HG03442 (cell line): Measurements from ENCODE around the gene PDK2.
"Not testable (repeated sequence)": the region's sequence is repeated elsewhere in the genome, so short reads cannot be mapped to it uniquely, and the experiment has no call there.

Source experiments
- ATAC-seq: cut with Tn5 transposase; IDR thresholded peaks from one replicate; pipeline ENCODE4 v1.9.1; 2021; ENCODE audit warnings: mild to moderate bottlenecking, moderate library complexity; ENCODE audit not compliant: unreplicated experiment

PDK2 gene

DNA sequence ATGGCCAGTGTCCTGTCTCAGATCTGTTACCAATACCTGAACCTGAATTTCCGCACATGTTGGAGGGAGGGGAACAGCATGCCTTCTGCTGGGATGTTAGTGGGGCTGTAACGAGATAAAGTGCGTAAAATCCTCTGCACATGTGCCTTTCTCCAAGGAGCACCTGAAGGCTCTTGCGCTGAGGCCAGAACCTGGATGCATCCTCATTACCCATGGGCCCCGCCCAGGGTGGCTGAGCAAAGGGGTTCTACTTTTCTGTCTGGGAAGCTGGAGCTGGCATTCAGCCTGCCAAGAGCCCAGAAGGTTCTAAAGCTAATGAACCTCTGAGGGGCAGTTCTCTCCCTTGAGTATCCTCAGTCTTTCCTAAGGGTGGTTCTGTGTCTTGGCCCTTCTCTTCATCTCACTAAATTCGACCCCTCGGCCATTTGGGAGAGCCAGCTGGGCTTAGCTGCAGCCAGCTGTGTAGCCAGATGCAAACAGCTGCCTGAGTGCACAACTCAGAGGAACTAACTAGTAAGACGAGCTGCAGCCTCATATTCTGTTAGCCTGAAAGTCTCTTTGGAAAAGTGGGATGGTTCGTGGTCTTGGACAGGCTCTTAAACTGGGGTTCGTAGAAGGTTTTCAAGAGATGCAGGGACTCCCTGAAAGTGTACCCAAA, 36.7 kb upstream of the PDK2 start:
- no peak for ATAC-seq

DNA sequence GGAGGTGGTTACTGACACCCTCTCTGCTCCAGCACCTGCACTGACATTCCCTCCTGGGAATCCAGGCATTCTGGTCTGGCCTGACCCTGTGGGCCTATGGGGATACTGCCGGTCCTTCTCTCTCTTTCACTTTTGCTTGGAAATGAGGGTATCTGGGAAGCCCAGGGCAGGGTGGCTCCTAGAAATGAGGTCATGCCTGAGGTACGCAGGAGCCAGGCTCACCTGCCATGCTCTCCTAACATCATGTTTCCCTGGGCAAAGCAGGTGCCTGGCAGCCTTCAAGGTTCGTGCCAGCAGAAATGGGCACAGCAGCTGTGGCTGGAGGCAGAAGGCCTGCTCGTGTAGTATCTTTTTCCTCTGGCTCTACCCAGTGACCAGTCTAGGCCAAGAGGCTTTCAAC, 35.9 kb upstream of the PDK2 start:
- ATAC-seq = no peak

DNA sequence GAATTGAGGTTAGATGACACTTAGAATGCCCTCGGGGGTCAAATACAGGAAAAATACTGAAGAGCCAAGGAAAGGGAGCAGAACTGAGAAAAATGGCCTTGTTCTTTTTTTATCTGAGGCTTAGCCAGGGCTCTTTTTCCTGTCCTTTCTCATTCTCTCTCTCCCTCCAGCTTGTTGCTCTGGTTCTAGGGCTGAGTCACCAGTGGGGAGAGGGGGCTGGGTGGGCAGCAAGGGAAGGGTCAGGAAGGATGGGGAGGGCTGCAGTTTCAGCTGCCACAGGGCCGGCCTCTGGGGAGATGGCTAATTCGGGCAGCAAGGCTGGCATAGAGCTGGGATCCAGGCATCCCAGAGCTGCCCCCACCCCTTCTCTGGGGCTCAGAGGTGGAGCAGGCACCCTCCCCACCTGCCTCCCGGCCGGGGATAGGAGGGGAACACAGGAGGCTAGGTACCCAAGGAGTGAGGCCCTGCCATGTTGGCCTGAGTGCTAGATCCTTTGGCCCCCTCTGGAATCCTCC, 35.3 kb upstream of the PDK2 start:
- no peak for ATAC-seq

DNA sequence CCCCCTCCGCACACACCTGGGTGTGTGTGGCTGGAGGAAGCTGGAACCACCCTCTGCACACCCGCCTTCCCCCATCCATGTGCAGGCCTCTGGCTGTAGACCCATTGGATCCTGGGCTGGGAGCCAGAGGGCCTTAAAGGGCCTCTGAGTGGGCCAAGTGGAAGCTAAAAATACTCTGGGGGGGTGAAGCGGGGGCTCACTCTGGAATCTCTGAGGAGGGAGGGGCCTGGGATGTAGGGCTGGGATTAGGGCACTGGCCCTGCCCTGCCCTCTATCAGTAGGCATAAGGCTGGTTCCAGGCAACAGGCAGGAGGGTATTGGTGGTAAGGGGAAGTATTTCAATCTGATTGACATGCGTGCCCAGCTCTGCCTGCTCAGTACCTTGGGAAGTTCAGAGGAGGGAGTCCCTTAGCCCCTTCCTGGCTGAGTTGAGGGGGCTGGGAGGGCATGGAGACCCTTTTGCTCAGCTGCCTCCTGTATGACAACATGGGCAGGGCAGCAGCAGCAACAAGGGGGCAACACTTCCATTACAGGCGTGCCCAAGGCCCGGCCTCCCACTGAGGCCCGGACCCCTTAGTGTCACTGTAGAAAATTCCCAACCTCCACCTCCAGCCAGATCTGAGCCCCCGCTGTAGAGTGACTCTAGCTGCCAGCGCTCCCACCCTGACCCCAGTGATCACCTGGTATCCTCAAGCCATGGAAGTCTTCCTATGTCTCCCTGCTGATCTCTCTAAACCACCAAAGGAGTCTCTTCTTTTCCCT, 34.0 kb upstream of the PDK2 start:
- ATAC-seq = no peak

DNA sequence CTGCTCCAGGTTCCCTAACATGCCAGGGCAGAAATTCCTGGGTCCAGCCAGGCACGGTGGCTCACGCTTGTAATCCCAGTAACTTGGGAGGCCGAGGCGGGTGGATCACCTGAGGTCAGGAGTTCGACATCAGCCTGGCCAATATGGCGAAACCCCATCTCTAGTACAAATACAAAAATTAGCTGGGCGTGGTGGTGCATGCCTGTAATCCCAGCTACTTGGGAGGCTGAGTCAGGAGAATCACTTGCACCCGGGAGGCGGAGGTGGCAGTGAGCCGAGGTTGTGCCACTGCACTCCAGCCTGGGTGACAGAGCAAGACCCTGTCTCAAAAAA, 33.5 kb upstream of the PDK2 start:
- not testable (repeated sequence) for ATAC-seq

DNA sequence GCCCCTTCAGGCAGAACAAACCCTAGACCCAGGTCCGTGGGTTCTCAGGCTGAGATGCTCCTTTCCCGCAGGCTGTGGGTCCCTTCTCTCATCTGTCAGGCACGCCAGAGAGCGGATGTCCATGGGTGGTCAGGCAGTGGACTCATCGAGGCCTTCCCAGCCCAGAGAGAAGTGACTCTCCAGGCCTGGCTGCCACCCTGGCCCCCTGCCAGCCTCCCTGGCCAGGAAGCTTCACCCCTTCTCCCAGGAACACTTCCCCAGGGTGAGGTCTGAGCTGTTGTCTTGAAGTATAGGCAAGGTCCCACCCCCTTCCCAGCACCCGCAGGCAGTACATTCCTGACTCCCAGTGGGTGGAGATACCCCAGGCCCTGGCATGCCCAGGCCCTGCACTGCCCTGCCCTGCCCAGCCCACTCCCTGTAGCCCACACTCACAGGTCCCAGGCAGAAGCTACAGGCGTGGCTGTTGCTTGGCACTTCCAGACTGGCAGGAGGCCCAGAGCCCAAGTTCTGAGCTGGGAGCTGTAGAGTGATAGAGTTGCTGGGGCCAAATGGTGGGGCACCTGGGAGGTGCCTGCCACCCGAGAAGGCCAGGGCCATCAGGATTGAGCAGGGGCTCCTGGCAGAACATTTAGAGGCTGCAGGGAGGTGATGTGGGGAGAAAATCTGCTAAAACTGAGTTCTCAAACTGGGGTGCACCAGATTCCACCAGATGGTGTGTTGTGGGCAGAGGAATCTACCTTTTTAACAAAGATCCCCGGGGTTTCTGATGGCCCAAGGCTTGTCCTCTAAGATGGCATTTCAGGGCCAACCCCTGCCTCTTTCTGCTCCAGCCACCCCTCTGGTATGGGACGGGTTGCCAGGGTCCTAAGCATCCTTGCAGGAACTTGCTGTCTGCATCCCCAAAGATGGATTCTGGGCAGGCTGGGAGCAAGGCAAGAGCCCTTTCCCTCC, 32.6 kb upstream of the PDK2 start:
- ATAC-seq = no peak

DNA sequence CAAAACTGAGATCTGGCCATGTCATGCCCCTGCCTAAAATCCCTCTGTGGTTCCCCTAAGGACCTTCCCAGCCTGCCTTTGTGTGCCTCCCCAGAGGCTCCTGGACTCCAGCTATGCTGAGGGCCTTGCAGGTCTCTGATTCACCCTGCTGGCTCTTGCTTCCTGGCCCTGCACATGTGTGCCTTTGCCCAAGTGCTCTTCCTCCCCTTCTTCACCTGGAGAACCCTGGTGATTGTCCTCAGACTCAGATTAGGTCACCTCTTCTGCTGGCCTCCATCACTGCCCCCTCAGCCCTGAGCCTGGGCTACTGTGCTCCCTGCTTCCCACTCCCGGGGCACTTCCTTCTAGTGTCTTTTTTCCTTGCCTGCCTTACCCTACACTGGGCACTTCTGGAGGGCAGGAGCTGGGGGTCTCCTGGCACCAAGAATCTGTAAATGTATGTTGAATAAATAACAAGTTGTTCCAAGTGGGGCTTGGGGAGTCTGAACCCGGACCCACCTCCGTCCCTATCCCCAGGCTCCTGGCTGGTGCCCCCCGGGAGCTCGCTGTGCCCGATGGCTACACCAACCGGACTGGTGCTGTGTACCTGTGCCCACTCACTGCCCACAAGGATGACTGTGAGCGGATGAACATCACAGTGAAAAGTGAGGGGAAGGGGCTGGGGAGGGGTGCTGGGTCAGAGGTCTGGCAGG, 31.4 kb upstream of the PDK2 start:
- ATAC-seq = no peak

DNA sequence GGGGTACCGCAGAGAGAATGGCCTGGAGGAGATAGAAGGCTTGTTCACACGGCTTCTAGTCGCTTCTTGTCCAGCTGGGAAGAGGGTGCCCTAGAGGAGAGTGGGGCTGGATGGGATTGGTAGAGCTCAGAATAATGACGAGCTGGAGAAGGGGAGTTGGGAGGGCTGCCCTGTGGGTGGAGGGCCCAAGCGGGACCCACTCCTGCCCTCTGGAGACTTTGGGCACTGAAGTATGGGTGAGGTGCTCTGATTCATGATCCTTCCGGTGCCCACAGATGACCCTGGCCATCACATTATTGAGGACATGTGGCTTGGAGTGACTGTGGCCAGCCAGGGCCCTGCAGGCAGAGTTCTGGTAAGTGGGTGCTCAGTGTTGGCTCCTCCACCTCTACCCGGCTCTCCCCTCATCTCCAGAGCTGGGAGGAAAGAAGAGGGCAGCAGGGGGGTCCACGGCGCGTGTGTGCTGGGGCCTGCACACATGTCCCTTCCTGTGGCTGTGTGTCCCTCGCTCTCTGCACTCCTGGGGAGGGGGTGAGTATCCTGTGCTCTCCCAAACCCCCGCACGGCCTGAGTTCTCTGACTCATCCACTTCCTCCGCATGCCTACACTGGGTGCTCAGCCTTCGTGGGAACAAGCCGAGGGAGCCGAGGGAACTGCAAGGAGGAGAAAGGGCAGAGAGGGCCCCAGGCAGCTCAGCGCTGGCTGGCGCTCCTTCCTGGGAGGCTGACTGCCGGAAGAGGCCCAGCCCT, 30.7 kb upstream of the PDK2 start:
- ATAC-seq = no peak

DNA sequence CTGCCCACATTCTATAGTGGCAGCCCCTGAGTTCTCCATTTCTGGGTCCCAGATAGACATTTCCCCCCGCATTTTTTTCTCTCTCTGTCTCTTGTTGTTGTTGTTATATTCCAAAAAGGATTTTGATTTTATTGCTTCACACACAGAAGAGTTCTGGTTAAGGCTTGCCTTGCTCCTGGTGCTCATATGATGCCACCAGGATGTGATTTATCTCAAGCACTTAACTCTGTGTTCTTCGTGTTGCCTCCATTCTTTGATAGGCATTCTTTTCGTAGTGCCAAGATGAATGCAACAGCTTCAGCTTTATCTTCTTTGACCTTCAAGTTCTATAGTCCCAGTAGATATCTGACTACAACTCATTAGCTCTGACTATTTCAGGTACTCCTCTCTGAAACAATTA, 30.1 kb upstream of the PDK2 start:
- no peak for ATAC-seq

DNA sequence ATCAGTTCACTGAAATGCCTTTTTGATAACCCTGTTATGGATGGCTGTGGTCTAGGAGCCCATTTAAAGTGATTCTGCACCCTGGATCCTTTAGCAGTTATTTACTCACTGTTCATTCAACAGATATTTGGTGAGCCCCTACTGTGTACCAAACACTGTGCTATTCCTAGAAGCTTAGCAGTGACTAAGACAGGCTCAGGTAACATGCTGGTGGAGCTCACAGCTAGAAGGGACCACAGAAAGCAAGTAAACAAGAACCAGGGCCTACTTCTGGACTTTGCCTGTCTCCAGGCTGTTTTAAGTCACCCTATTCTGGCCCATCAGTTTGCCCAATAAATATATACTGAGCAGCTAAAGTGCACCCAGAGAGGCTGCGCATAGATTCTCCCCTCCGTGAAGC, 28.2 kb upstream of the PDK2 start:
- no peak for ATAC-seq

DNA sequence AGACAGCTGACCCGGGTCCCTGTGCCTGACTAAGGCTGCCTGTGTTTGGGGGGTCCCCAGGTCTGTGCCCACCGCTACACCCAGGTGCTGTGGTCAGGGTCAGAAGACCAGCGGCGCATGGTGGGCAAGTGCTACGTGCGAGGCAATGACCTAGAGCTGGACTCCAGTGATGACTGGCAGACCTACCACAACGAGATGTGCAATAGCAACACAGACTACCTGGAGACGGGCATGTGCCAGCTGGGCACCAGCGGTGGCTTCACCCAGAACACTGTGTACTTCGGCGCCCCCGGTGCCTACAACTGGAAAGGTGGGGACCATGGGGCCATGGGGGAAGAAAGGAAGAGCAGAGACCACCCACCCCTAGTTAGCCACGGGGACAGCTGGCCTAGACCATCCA, 27.2 kb upstream of the PDK2 start:
- ATAC-seq = no peak

DNA sequence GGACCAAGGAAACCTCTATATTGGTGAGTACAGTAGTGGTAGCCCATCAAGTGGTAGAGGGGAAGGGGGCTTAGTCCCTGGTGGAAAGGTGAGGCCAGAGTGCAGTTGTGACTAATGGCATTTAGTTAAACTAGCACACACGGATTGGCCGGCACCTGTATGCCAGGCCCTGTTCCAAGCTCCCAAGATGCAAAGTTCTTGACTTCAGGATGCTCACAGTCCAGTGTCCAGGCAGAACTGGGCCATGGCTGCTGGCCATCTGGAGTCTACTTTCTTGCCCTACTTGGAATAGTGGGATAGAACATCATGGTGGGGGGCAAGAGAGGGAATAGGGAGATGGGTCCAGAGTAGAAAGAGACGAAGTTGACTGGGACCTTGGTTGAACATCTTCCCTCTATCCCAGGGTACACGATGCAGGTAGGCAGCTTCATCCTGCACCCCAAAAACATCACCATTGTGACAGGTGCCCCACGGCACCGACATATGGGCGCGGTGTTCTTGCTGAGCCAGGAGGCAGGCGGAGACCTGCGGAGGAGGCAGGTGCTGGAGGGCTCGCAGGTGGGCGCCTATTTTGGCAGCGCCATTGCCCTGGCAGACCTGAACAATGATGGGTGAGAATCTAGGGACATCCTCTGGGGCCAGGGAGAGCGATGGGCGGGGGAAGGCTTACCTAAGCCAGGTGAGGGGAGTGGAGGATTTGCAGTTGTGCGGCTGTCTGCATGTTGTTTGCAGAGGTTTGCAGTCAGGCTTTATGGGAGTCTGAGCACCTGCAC, 24.1 kb upstream of the PDK2 start:
- ATAC-seq = no peak

DNA sequence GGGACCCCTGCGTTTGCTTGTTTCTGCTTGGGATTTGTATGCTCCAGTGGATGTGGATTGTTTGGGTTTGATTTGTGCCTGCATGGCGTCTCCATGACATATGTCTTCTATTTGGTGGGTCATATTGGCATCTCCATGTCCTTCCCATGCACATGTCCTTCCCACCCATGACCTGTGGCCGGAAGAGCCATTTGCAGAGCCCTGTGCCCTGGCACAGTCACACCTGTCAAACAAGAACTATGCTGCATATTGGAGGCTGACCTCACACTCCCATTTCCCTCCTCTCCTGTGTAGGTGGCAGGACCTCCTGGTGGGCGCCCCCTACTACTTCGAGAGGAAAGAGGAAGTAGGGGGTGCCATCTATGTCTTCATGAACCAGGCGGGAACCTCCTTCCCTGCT, 23.5 kb upstream of the PDK2 start:
- no peak for ATAC-seq

DNA sequence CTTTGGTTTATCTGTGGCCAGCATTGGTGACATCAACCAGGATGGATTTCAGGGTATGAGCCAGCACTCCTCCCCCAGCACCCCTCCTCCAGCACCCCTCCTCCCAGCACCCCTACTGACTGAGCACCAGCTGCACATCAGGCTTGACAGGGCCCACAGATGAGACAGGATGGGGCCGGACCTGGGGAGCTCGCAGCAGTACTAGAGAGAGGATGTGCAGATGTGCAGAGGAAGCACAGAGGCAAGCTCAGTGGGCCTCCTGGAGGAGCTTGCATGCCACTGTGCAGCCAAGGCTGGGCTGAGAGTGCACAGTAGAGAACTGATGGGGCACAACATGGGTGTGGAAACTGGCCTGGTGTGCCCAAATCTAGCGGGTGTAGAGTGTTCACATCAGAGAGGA, 23.0 kb upstream of the PDK2 start:
- no peak for ATAC-seq

DNA sequence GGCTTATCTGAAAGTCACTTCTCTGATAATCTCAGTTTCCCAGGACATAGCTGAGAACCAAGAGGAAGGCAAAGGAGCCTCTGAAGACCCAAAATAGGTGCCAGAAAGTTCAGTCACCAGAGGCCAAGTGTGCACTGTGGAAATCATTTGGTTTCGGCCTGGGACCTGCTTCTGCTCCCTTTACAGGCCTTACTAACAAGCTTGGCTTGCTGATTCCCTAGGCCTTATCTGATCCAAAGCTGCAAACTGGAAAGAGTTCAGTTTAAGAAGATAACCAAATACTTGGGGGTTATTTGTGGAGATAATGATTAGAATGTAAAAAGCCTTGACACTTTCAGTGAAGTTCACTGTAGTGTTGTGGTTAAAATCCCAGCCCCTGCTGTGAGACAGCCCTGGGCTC, 22.2 kb upstream of the PDK2 start:
- ATAC-seq = no peak

DNA sequence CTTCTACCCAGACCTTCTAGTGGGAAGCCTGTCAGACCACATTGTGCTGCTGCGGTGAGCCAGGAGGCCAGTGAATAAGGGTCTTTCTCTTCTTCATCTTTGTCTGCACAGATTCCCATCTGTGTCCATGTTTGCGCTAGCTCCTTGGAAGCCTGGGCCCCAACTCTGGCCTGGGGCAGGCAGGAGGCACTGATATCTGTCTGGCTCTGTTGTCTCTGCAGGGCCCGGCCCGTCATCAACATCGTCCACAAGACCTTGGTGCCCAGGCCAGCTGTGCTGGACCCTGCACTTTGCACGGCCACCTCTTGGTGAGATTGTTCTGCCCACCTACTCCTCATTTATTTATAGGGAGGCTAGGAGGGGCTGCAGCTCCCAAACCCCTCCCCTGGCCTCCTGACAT, 20.9 kb upstream of the PDK2 start:
- no peak for ATAC-seq

DNA sequence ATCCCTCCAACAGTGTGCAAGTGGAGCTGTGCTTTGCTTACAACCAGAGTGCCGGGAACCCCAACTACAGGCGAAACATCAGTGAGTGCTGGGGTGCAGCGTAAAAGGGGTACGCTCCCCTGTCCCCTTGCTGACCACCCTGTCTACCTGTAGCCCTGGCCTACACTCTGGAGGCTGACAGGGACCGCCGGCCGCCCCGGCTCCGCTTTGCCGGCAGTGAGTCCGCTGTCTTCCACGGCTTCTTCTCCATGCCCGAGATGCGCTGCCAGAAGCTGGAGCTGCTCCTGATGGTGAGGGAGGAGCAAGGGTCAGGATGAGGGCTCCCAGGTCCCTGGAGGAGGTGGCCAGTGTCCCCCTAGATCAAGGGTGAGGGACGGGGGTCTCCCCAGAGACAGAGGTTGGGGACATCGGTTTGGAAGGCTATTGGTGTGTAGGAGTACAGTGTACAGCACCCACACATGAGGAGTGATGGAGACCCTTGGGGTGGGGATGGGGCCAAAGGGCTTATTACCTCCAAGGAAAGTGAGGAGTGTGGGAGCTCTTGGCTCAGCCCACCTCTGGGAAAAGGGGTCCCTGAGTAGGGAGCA, 19.6 kb upstream of the PDK2 start:
- ATAC-seq = no peak

DNA sequence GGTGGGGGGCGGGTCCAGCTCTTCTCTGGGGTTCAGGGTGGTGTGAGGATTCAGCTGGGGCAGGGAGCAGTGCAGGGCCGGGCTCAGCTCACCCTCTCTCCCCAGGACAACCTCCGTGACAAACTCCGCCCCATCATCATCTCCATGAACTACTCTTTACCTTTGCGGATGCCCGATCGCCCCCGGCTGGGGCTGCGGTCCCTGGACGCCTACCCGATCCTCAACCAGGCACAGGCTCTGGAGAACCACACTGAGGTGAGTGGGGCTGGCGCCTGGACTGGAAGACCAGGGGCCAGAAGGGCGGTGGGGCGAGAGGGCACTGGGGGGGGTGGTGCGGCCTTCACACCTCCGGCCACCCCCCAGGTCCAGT, 18.9 kb upstream of the PDK2 start:
- ATAC-seq = no peak

DNA sequence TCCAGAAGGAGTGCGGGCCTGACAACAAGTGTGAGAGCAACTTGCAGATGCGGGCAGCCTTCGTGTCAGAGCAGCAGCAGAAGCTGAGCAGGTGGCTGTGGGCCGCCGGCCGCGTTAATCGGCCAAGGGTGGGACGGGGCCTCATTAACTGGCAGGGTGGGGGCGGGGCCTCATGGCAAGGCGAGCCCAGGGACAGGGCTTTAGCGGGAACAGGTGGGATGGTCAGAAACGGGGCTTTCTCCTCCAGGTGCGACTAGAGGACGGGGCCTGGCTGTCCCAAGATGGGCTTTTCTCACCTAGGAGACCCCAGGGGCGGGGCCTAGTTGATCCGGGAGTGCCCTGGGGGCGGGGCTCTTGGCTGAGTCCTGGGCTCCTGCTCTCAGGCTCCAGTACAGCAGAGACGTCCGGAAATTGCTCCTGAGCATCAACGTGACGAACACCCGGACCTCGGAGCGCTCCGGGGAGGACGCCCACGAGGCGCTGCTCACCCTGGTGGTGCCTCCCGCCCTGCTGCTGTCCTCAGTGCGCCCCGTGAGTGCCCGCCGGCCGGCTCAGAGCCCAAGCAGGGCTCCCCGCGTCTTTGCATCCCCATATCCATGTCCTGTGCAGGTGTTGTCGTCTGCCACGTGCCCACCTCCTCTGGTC, 18.4 kb upstream of the PDK2 start:
- ATAC-seq = no peak
